GM19043 (cell line): Measurements from ENCODE around the gene MRPL54.
"Not testable (repeated sequence)": the region's sequence is repeated elsewhere in the genome, so short reads cannot be mapped to it uniquely, and the experiment has no call there.

Source experiments
- ATAC-seq: cut with Tn5 transposase; IDR thresholded peaks from one replicate; pipeline ENCODE4 v1.9.1; 2021; ENCODE audit warnings: low read depth; ENCODE audit not compliant: unreplicated experiment

MRPL54 gene

DNA sequence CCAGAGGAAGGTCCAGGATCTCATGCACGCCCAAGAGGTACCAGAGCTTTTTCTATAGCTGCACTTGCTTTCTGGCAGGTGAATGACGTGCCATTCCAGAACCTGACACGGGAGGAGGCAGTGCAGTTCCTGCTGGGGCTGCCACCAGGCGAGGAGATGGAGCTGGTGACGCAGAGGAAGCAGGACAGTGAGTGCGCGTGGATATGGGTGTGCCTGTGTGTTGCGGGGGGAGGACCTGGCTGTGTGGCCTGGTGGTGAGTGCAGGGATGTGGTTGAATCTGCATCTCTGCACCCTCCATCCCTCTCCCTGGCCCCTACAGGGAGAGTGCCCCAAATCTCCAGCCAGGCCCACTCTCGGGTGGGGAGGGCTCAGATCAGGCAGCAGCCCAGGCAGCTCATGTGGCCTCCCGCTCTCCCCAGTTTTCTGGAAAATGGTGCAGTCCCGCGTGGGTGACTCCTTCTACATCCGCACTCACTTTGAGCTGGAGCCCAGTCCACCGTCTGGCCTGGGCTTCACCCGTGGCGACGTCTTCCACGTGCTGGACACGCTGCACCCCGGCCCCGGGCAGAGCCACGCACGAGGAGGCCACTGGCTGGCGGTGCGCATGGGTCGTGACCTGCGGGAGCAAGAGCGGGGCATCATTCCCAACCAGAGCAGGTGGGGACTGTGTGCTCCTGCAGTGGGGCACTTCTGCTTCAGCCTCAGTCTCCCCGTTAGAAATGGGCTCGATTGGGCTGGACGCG is 23.8 kb upstream of the MRPL54 start:
- no peak for ATAC-seq

DNA sequence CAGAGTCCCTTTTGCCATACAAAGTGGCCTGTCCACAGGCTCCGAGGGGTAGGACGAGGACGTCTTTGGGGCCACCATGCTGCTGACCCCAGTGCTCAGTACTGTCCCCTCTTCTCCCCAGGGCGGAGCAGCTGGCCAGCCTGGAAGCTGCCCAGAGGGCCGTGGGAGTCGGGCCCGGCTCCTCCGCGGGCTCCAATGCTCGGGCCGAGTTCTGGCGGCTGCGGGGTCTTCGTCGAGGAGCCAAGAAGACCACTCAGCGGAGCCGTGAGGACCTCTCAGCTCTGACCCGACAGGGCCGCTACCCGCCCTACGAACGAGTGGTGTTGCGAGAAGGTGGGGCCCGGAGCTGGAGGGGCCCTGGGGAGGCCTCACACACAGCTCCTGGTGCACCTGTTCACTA is 22.1 kb upstream of the MRPL54 start:
- no peak for ATAC-seq

DNA sequence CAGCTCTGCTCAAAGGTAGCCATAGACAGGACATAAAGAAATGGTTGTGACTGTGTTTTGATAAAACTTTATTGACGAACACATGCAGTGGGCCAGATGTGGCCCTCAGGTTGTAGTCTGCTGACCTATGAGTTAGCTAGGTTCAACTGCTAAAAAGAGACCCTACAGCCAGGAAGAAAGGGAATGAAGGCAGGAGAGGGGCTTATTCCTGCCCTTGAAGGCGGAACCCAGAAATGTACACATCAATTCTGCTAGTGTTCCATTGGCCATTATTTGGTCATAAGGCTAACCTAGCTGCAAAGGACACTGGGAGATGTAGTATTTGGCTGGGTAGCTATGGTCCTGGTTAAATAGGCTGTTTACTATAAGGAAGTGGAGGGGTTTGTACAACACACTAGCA is 19.0 kb upstream of the MRPL54 start:
- ATAC-seq = no peak

DNA sequence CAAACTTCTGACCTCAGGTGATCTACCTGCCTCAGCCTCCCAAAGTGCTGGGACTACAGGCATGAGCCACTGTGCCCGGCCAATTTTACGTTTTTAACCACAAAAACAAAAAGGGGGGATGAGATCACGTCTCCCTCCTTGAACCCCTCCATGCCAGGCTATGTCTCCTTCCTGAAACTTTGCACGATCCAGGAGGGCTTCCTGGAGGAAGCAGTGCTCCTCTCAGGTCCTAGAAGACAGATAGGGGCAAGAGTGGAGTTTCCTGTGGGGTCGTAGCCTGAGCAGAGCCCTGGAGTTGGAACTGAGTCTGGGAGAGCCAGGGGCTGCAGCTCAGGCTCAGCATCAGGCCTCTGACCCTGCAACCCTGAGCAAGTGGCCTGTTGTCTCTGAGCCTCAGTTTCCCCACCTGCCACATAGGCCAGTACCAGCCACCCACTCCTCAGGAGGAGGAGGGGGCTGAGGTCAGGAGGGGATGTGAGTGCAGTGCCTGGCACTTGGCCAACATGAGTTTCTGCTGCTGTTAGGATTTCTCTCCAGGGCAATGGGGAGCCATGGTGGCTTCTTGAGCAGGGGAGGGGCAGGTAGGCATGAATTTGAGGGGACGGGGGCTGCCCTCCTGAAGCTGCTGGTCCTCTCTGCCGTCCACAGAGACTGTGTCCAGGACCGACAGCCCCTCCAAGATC is 17.0 kb upstream of the MRPL54 start:
- no peak for ATAC-seq

DNA sequence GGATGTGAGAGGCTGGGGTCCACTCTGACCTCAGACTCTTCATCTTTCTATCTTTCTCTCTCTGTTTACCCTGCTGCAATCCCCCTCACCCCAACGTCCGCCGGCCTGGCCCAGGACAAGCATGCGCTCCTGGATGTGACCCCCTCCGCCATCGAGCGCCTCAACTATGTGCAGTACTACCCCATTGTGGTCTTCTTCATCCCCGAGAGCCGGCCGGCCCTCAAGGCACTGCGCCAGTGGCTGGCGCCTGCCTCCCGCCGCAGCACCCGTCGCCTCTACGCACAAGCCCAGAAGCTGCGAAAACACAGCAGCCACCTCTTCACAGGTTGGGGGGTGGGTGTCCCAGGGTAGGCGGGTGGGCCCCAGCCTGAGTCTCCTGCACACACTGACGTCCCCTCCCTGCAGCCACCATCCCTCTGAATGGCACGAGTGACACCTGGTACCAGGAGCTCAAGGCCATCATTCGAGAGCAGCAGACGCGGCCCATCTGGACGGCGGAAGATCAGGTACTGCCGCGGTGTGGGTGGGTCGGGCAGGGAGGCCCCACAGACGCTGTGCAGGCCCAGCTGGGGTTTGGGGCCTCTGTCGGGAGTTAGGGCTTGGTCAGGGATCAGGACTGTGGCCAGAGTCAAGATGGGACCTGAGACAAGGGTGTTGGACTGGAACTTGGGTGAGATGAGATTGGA is 16.0 kb upstream of the MRPL54 start:
- no peak for ATAC-seq

DNA sequence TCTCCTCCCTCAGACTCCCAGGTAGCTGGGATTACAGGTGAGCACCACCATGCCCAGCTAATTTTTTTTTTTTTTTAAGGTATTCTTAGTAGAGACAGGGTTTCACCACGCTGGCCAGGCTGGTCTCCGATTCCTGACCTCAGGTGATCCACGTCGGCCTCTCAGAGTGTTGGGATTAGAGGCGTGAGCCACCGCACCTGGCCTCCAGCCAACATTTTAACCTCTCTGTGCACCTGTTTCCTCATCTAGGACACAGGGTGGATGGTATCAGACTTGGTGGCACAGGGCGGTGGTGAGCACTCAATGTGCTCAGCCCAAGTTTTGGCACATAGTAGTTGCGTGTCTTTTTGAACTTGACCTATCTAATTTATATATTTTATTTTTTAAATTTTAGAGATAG is 13.5 kb upstream of the MRPL54 start:
- ATAC-seq = no peak

DNA sequence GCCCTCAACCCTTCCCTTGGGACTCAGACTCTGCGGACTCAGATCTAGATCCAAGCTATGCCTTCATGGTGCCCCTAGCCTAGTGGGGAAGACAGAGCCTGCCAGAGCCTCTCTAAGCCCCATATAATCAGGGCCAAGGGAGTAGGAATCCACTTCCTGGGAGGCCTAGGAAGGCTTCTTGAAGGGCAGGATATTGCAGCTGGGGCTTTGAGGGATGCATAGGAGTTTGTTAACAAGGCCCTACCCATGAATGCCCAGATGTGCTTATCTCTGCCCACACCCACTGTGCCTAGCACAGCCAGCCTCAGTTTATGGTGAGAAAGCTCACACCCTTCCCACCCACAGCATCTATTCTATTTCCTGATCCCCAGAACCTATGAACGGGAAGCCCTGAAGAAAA is 12.3 kb upstream of the MRPL54 start:
- ATAC-seq = no peak

DNA sequence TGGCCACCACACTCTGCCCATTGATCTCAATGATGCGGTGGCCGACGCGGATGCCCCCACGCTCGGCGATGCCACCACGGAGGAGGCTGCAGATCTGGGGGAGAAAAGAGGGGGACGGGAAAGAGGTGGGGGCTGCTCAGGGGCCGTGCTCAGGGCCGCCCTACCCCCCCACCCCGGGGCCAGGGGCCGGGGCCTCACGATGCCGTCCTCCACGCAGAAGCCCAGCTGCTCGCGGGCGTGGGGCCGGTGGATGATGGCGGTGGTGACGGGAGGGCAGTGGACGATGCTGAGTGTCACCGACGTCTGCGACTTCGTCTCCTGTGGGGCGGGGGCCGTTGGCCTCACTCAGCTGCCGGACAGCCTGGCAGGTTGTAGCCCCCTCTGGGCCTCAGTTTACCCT is 11.2 kb upstream of the MRPL54 start:
- no peak for ATAC-seq

DNA sequence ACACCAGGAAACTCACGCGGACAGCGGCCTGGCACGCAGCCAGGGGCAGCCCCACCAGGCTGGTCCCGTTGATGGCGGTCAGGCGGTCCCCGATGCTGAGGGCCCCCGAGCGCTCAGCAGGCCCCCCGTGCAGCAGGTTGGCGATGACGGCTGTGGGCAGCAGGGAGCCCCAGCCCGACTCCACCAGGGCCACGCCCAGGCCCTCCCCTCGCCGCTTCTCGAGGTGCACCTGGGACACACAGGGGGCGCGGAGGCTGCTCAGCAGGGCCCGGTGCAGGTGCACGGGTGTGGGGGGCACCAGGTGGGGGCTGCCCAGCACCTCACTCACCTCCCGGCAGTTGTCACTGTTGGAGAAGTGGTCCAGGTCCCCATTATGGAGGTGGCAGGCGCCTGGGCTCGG is 10.0 kb upstream of the MRPL54 start:
- ATAC-seq = no peak

DNA sequence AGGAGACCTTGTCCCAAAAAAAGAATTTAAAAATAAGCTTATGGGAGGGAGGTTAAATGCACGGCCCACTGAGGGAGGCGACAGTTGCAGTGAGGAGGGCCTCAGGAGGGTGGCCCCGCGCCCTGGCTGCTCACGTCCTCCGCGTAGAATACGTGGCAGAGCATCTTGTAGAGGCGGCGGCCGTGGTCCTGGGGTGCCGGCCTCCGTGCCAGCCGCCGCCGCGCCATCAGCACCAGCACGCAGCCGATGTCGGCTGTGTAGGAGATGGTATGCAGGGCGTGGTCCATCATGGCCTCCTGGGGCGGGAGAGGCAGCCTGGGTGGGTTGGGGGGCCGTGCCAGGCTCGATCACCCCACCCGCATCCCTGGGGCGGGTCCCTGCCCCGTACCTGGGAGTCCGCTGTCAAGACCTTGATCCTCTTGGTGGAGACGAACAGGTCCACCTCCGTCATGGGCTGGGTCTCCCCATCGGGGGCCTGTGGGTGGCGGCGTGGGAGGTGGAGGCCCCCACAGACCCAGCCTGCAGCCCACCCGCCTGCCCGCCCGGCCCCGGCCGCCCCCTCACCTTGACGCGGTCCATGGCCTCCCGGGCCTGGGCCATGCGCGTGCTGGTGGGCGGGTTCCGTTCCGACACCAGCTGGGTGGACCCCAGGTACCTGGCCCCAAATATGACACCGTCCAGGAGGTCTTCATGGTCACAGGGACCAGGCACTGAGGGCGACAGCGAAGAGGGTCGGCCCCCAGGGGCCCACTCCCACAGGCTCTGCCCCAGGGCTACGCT is 8.7 kb upstream of the MRPL54 start:
- no peak for ATAC-seq

DNA sequence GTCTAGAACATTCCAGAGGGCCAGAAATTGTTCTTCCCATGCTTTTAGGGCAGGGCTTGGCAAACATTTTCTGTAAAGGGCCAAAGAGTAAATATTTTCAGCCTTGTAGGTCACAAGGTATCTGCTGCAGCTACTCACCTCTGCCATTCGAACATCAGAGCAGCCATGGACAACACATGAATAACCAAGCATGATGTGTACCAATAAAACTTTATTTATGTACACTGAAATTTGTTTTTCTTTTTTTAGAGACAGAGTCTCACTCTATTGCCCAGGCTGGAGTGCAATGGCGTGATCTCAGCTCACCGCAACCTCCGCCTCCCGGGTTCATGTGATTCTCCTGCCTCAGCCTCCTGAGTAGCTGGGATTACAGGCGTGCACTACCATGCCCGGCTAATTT is 4.8 kb upstream of the MRPL54 start:
- not testable (repeated sequence) for ATAC-seq

DNA sequence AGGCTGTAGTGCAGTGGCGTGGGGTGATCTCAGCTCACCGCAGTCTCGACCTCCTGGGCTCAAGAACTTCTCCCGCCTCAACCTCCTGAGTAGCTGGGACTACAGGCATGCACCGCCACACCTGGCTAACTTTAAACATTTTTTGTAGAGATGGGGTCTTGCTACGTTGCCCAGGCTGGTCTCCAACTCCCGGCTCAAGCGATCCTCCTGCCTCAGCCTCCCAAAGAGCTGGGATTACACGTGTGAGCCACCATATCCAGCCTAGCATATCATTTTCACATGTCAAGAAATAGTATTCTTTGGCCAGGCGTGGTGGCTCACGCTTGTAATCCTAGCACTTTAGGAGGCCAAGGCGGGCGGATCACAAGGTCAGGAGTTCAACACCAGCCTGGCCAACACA is 4.2 kb upstream of the MRPL54 start:
- not testable (repeated sequence) for ATAC-seq

DNA sequence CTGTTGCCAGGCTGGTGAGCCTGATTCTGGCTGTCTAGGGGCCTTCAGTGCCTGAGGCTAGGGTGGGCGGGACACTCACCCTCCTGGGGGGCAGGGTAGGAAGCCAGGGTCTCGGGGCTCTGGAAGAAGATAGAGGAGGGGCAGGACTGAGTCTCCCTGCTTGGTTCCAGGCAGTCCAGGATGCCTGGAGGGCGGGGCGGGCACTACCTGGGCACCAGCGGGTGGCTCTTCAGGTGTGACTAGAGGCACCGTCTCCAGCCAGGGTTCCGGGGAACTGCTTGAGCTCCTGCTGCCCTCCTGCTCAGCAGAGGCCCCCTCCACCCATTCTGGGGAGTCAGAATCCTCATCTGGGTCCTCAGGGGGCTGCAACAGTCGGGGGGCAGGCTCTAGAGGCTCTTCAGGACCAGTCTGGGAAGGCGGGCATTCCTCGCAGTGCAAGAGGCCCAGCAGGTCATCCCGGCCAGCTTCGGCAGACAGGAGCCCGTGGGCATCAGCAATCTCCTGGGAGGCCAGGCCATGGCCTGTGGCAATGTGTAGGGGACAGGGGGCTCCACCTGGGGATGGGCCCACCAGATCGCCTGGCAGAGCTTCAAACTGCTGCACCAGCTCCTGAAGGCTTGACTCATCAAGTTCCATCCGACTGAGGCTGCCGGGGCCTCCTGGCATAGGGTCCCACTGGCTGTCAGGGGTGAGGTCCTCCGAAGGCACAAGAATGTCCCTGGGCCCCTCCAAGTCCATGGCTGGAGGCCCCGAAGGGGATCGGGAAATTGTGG is 2.8 kb upstream of the MRPL54 start:
- ATAC-seq = no peak

DNA sequence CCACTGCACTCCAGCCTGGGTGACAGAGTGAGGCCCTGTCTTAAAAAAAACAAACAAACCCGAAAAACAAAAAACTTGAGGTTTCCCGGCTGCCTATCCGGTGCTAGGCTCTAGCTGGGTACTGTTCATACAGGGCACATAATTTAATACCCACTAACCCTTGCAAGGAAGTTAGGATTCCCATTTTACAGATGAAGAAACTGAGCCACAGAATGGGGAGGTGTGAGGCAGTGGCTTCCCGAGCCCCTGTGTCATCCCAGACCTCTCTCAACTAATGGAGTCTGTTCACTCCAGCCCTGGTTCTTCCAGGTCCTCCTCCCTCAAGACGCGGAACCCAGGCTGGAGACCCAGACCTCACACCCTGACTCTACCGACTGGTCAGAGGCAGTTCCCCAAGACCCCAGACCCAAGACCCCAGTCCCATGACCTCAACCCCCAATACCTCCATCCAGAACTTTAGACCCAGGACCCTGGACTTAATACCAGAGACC is 1.6 kb upstream of the MRPL54 start:
- no peak for ATAC-seq

DNA sequence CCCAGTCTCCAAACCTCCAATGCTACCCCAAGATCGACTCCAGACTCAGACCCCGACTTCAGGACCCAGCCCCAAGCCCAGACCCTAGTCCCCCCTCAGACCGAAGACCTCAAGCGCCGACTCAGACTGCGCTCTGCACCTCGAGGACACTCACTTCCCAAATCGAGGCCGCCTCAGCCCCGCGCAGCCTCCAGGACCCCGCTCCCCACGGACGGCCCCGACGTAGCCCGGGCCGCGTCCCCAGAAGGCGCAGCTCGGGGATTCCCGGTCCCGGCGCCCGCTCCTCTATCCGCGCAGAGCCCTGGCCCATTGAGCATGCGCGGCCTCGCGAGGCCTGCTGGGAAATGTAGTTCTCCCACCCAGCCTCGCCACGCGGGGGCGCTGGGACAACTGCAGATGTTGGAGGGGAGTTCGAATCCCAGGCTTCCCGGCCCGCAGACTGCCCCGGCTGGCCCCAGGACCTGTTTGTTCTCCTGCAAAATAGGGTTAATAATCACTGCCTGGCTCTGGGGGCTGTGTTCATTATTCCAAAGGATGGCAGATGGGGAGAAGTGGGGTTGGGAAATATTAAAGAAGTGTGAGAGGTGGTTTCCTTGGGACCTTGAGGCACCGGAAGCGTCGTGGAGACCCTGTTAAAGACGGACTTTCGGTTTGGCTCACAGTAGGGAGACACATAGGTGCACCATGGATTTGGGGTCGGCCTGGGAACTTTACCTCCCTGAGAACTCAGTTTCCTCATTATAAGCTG is 926 bp upstream of the MRPL54 start, which contains the start of gene APBA3:
Gene APBA3, minus strand, starts transcription at position 311 of the 748 bp plus-strand sequence. CDS start 1,428 bp downstream, outside the sequence.
- no peak for ATAC-seq

DNA sequence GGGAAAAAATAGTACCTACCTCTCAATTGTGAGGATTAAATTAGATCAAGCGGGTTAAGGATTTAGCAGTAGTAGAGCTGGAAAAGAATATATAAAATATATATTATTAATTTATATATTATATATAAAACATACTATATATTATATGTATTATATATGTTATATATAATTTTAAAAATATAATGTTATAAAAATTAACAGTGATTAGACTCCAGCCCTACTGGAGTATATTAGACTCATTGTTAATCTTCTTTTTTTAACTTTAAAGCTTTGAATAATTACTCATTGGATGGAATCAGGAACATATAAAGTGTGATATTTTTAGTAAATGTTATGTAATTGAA is 380 bp upstream of the MRPL54 start:
- no peak for ATAC-seq

DNA sequence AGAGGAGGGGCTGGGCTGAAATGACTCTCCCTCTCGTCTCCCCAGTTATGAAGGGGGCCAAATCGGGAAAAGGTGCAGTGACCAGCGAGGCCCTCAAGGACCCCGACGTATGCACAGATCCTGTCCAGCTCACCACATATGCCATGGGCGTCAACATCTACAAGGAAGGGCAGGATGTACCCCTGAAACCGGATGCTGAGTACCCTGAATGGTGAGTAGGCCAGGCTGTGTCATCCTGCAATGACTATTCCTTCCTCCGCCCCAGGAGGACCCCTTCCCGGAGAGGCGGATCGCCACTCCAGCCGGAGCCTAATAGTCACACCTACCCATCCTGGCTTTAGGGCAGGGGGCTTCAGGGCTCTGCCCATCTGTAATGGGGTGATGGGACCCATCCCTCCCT is 2.6 kb downstream of the MRPL54 start:
- ATAC-seq = no peak

DNA sequence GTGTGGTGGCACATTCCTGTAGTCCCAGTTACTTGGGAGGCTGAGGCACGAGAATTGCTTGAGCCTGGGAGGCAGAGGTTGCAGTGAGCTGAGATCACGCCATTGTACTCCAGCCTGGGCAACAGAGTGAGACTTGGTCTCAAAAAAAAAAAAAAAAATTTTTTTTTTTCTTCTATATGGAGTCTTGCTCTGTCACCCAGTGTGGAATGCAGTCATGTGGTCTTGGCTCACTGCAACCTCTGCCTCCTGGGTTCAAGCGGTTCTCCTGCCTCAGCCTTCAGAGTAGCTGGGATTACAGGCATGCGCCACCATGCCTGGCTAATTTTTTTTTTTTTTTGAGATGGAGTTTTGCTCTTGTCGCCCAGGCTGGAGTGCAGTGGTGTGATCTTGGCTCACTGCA is 3.3 kb downstream of the MRPL54 start:
- ATAC-seq = not testable (repeated sequence)

DNA sequence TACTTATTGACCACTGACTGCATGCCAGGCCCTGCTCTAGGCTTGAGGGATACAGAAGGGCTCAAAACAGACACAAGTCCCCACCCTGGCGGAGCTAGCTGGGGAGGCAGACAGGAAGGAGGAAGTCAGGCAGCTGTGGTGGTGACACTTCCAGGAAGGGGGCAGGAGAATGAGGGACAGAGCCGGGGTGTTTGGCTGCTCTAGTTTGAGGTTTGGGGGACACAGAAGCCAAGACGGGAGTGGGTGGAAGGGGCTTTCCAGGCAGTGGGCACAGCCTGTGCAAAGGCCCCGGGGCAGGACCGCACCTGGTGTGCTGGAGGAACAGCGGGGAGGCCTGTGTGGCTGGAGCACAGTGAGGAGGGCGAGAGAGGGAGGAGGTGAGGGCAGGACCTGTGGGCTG is 4.0 kb downstream of the MRPL54 start:
- ATAC-seq = no peak
